Measurements from ENCODE around the gene TNS4. TPM values are rescaled to one million over a fixed set of nuclear protein-coding genes. Genes with fewer than 3 reads are reported as not detected.

The TNS4 gene
- total and polyA plus RNA-seq, 7 experiments from 2014 or later: 1.2 to 10.3 (median 1.3) TPM; not detected in 4

DNA sequence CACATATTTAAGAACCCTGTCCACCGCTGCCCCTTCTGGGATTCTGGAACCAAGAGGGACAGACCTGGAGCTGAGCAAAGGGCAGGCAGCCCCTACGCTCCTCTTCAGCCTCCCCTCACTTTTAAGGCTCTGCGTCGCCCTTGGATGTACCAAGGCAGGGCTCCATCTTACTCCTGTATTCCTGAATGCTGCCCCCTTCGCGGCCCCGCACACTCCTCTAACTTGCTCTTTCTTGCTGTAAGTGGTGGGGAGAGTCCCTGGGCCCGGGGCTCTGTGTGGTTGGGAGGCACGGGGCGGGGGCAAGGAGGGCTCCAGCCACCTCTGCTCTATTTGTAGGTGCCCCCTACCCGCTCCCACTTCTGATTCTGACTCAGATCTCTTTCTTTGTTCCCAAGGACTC, 1.2 kb downstream of the TNS4 start:
- Histone ChIP-seq H3K27me3 (ENCODE audit: control insufficient read depth in 2 of 2, insufficient read depth in 2 of 2, low read length in 2 of 2) (no peaks in the 10 kb centered on the region), H3K27ac (ENCODE audit: low read depth, low read length) (no peak overlapping the region), H3K36me3 (ENCODE audit: control insufficient read depth in 2 of 3, insufficient read depth in 3 of 3, low read length in 3 of 3) (no peaks in the 10 kb centered on the region), H3K4me3 (ENCODE audit: low read length) (no peak overlapping the region), H3K4me1 (ENCODE audit: control insufficient read depth in 2 of 2, insufficient read depth in 2 of 2, low read length in 2 of 2) (no peaks in the 10 kb centered on the region), H3K9me3 (ENCODE audit: control insufficient read depth in 2 of 3, low read length in 3 of 3) (no peaks in the 10 kb centered on the region)
- ATAC-seq (no peak), DNase-seq (no peak)
- Mint-ChIP-seq H3K9me3 (no peaks in the 10 kb centered on the region), H3K27me3 (peaks cover 0 to 11% (median 0%) of the 10 kb centered on the region in 5 donors), H3K4me3 (no peak overlapping the region), H3K27ac (no peak overlapping the region), H3K4me1 (peaks cover 0 to 19% (median 3%) of the 10 kb centered on the region in 7 donors), H3K36me3 (peaks cover 0 to 5% (median 0%) of the 10 kb centered on the region in 5 donors)
- ChIA-PET POLR2A (interaction anchor here (1.6 kb wide), 1 partner anchor 9 kb away, joined by 4 read pairs; no protein-coding TSS in a partner anchor), CTCF (no interaction called here)
- intact Hi-C loops (cut with micrococcal nuclease): no loop called here

DNA sequence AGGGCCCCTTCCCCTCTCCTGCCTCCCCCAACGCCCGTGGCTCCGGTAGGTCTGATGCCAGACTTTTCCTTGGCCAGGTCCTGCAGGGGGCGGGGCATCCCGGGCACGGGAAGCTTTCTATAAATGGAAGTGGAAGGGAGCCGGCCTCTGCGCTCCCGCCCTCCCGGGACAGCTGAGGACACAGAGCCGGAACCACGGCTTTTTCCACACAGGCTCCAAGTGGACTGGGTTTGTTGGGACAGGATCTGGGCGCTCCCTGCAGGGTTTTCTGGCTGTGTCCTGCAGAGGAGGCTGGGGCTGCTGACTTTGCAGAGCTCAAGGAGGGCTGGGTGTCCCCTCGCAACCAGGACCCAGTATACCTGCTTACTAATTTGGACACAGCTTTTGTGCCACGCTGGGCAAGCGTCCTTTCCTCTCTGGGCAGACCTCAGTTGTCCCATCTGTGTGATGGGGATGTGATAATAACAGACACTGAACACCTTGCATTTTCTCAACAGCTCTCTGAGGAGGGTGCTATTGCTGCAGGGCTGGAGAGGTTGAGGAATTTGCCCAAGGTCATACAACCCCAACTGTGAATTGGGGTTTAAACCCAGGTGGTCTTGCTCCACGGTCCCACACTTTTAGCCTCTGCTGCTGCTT, 1.8 kb downstream of the TNS4 start:
- intact Hi-C loops (cut with micrococcal nuclease): no loop called here
- Histone ChIP-seq H3K9me3 (ENCODE audit: control insufficient read depth in 2 of 3, low read length in 3 of 3) (no peaks in the 10 kb centered on the region), H3K36me3 (ENCODE audit: control insufficient read depth in 2 of 3, insufficient read depth in 3 of 3, low read length in 3 of 3) (no peaks in the 10 kb centered on the region), H3K27me3 (ENCODE audit: control insufficient read depth in 2 of 2, insufficient read depth in 2 of 2, low read length in 2 of 2) (no peaks in the 10 kb centered on the region), H3K4me3 (ENCODE audit: low read length) (no peak overlapping the region), H3K27ac (ENCODE audit: low read depth, low read length) (no peak overlapping the region), H3K4me1 (ENCODE audit: control insufficient read depth in 2 of 2, insufficient read depth in 2 of 2, low read length in 2 of 2) (no peaks in the 10 kb centered on the region)
- ATAC-seq (no peak), DNase-seq (no peak)
- Mint-ChIP-seq H3K36me3 (peaks cover 0 to 5% (median 0%) of the 10 kb centered on the region in 5 donors), H3K4me3 (no peak overlapping the region), H3K4me1 (peaks cover 0 to 18% (median 3%) of the 10 kb centered on the region in 7 donors), H3K9me3 (no peaks in the 10 kb centered on the region), H3K27ac (no peak overlapping the region), H3K27me3 (peaks cover 0 to 11% (median 0%) of the 10 kb centered on the region in 5 donors)
- ChIA-PET POLR2A (interaction anchor here (1.6 kb wide), 1 partner anchor 9 kb away, joined by 4 read pairs; no protein-coding TSS in a partner anchor), CTCF (no interaction called here)

DNA sequence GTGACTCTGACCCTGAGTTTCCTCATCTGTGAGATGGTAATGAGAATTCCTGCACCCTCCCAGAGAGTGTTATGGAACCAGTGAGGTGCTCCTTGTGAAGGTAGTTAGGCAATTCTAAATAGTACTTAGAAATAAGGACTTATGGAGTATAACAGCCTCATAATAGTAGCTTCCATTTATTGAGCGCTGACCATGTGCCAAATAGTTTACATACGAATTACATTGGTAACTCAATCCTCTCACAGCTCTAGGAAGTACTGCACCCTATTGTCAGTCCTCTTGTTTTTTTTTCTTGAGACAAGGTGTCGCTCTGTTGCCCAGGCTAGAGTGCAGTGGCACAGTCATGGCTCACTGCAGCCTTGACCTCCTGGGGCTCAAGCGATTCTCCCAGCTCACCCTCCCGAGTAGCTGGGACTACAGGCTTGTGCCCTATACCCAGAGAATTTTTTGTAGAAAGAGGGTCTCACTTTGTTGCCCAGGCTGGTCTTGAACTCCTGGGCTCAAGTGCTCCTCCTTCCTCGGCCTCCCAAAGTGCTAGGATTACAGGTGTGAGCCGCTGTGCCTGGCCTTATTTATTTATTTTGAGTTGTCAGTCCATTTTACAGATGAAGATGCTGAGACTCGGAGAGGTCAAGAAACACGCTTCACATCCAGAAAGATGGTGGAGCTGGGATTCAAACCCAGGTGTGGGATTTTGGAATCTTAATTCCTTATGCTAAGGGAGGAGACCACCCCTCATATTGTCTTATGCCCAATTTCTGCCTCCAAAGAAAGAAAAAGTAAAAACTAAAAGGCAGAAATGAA, 2.9 kb downstream of the TNS4 start:
- Histone ChIP-seq H3K36me3 (ENCODE audit: control insufficient read depth in 2 of 3, insufficient read depth in 3 of 3, low read length in 3 of 3) (no peaks in the 10 kb centered on the region), H3K4me1 (ENCODE audit: control insufficient read depth in 2 of 2, insufficient read depth in 2 of 2, low read length in 2 of 2) (no peaks in the 10 kb centered on the region), H3K27ac (ENCODE audit: low read depth, low read length) (no peak overlapping the region), H3K27me3 (ENCODE audit: control insufficient read depth in 2 of 2, insufficient read depth in 2 of 2, low read length in 2 of 2) (no peaks in the 10 kb centered on the region), H3K4me3 (ENCODE audit: low read length) (no peak overlapping the region), H3K9me3 (ENCODE audit: control insufficient read depth in 2 of 3, low read length in 3 of 3) (no peaks in the 10 kb centered on the region)
- Mint-ChIP-seq H3K27ac (no peak overlapping the region), H3K36me3 (peaks cover 0 to 5% (median 0%) of the 10 kb centered on the region in 5 donors), H3K27me3 (peaks cover 0 to 11% (median 0%) of the 10 kb centered on the region in 5 donors), H3K4me3 (no peak overlapping the region), H3K9me3 (no peaks in the 10 kb centered on the region), H3K4me1 (peaks cover 0 to 18% (median 3%) of the 10 kb centered on the region in 7 donors)
- DNase-seq (no peak), ATAC-seq (no peak)
- ChIA-PET POLR2A (interaction anchor here (0.6 to 4.0 kb wide), 3 partner anchors 17 to 1239 kb away, joined by 3 to 16 read pairs (median 4); no protein-coding TSS in a partner anchor), CTCF (interaction anchor here (0.6 to 1.3 kb wide), 4 partner anchors 22 to 200 kb away, joined by 3 to 6 read pairs (median 4); no protein-coding TSS in a partner anchor)
- intact Hi-C loops (cut with micrococcal nuclease): no loop called here

GRCh38 chr17:40497695-40498094, 3.7 kb downstream of the TNS4 start:
- ChIA-PET CTCF (interaction anchor here (0.6 to 1.3 kb wide), 3 partner anchors 21 to 199 kb away, joined by 3 to 6 read pairs (median 6); no protein-coding TSS in a partner anchor), POLR2A (interaction anchor here (0.5 to 4.0 kb wide), 6 partner anchors 11 to 1238 kb away, joined by 3 to 16 read pairs (median 4); no protein-coding TSS in a partner anchor)
- Histone ChIP-seq H3K27me3 (ENCODE audit: control insufficient read depth in 2 of 2, insufficient read depth in 2 of 2, low read length in 2 of 2) (no peaks in the 10 kb centered on the region), H3K36me3 (ENCODE audit: control insufficient read depth in 2 of 3, insufficient read depth in 3 of 3, low read length in 3 of 3) (no peaks in the 10 kb centered on the region), H3K27ac (ENCODE audit: low read depth, low read length) (no peak overlapping the region), H3K4me1 (ENCODE audit: control insufficient read depth in 2 of 2, insufficient read depth in 2 of 2, low read length in 2 of 2) (no peaks in the 10 kb centered on the region), H3K9me3 (ENCODE audit: control insufficient read depth in 2 of 3, low read length in 3 of 3) (no peaks in the 10 kb centered on the region), H3K4me3 (ENCODE audit: low read length) (no peak overlapping the region)
- H3K27me3 Mint-ChIP-seq: peaks cover 0 to 11% (median 0%) of the 10 kb centered on the region in 5 donors
- no peak for DNase-seq
- ATAC-seq: no peak
- H3K27ac Mint-ChIP-seq: peak overlapping the region in 1 of 9 donors; percentile 36
- H3K36me3 Mint-ChIP-seq: peaks cover 0 to 5% (median 0%) of the 10 kb centered on the region in 5 donors
- H3K4me3 Mint-ChIP-seq: no peak overlapping the region
- peaks cover 0 to 21% (median 3%) of the 10 kb centered on the region in 7 donors for H3K4me1 Mint-ChIP-seq
- H3K9me3 Mint-ChIP-seq: no peaks in the 10 kb centered on the region
- intact Hi-C loops (cut with micrococcal nuclease): no loop called here

DNA sequence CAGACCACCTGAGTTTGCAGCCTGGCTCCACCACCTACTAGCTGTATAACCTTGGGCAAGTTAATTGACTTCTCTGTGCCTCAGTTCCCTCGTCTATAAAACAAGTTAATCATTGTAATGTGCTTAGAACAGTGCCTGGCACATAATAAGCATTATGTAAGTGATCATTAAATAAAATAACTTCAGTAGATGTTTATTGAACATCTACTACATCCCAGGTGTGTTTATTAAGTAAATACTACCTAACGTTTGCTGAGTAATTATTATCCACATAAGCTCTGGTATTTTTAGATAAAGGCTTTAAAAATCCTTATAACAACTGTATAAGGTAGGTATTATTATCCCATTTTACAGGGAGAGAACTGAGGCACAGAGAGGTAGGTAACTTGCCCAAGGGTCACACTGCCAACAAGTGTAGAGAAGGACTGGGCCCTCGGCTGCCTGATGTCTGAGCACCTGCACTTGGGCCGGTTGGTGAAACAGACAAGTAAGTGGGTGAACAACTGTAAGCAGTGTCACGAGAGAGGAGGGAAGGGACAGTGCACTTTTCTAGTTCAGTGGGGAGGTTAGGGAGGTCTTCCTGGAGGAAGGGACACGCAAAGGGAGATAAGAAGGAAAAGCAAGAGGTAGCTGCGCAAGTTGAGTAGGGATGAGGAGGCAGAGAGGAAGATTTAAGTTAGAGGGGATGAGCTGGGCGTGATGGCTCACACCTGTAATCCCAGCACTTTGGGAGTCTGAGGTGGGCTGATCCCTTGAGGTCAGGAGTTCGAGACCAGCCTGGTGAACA, 4.6 kb downstream of the TNS4 start:
- ATAC-seq: no peak
- H3K36me3 ChIP-seq (ENCODE audit: control insufficient read depth in 2 of 3, insufficient read depth in 3 of 3, low read length in 3 of 3): no peaks in the 10 kb centered on the region
- H3K27me3 ChIP-seq (ENCODE audit: control insufficient read depth in 2 of 2, insufficient read depth in 2 of 2, low read length in 2 of 2): no peaks in the 10 kb centered on the region
- intact Hi-C loops (cut with micrococcal nuclease): no loop called here
- Mint-ChIP-seq H3K36me3 (peaks cover 0 to 5% (median 0%) of the 10 kb centered on the region in 5 donors), H3K4me3 (no peak overlapping the region), H3K9me3 (no peaks in the 10 kb centered on the region), H3K27me3 (peaks cover 0 to 11% (median 0%) of the 10 kb centered on the region in 5 donors), H3K4me1 (peaks cover 0 to 24% (median 5%) of the 10 kb centered on the region in 7 donors), H3K27ac (no peak overlapping the region)
- no peak for DNase-seq
- CTCF ChIA-PET: no interaction called here
- H3K27ac ChIP-seq (ENCODE audit: low read depth, low read length): no peak overlapping the region
- H3K4me3 ChIP-seq (ENCODE audit: low read length): no peak overlapping the region
- H3K4me1 ChIP-seq (ENCODE audit: control insufficient read depth in 2 of 2, insufficient read depth in 2 of 2, low read length in 2 of 2): no peaks in the 10 kb centered on the region
- H3K9me3 ChIP-seq (ENCODE audit: control insufficient read depth in 2 of 3, low read length in 3 of 3): no peaks in the 10 kb centered on the region
- POLR2A ChIA-PET: interaction anchor here (1.0 to 4.0 kb wide), 3 partner anchors 10 to 16 kb away, joined by 3 to 16 read pairs (median 3); no protein-coding TSS in a partner anchor

DNA sequence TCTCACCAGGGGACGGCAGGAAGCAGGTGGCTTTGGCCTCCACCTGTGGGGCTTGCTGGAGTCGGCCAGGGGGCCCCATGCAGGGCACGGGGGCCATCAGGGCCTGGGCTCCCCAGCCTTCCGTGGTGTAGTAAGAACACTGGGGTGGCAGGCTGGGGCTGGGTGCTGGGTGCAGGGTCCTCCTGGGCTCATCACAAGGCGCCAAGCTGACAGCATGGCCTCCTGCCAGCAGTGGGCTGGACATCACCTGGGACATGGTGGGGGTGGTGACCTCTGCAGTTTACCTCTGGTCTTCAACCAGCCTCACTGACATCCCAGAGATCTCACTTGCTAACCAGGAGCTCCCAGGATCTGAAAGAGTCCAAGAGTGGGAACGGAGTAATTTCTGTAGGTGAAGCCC, 5.3 kb downstream of the TNS4 start:
- ATAC-seq (no peak), DNase-seq (no peak)
- CTCF ChIA-PET: no interaction called here
- intact Hi-C loops (cut with micrococcal nuclease): no loop called here
- Mint-ChIP-seq H3K36me3 (peaks cover 0 to 5% (median 0%) of the 10 kb centered on the region in 5 donors), H3K27me3 (peaks cover 0 to 11% (median 0%) of the 10 kb centered on the region in 5 donors), H3K9me3 (no peaks in the 10 kb centered on the region), H3K4me3 (no peak overlapping the region), H3K4me1 (peaks cover 2 to 31% (median 9%) of the 10 kb centered on the region in 7 donors), H3K27ac (no peak overlapping the region)
- Histone ChIP-seq H3K9me3 (ENCODE audit: control insufficient read depth in 2 of 3, low read length in 3 of 3) (no peaks in the 10 kb centered on the region), H3K27ac (ENCODE audit: low read depth, low read length) (no peak overlapping the region), H3K4me1 (ENCODE audit: control insufficient read depth in 2 of 2, insufficient read depth in 2 of 2, low read length in 2 of 2) (peaks cover 0 to 6% of the 10 kb centered on the region in 2 donors), H3K36me3 (ENCODE audit: control insufficient read depth in 2 of 3, insufficient read depth in 3 of 3, low read length in 3 of 3) (no peaks in the 10 kb centered on the region), H3K4me3 (ENCODE audit: low read length) (no peak overlapping the region), H3K27me3 (ENCODE audit: control insufficient read depth in 2 of 2, insufficient read depth in 2 of 2, low read length in 2 of 2) (no peaks in the 10 kb centered on the region)
- POLR2A ChIA-PET: interaction anchor here (1.4 to 4.0 kb wide), 2 partner anchors 10 to 15 kb away, joined by 3 to 16 read pairs; no protein-coding TSS in a partner anchor
